Bronchial epithelial cell (primary cell): ENCODE measurements around the gene NOVA2. TPM values are rescaled to one million over a fixed set of nuclear protein-coding genes. Genes with fewer than 3 reads are reported as not detected.

Experiments
- DNase-seq: peaks from one replicate; pipeline ENCODE4 v3.0.0-alpha.2; 2010; ENCODE audit warnings: low read depth
- FAIRE-seq: peaks from 2 replicates; lab custom pipeline; 2011; peaks lifted over from hg19 to GRCh38; lab: Jason Lieb, UNC
- H3K27me3 ChIP-seq: 2 replicates; pipeline ENCODE4 v1.5.1; 2011; ENCODE audit warnings: low read length; ENCODE audit not compliant: control insufficient read depth, insufficient read depth
- H3K36me3 ChIP-seq: 2 replicates; pipeline ENCODE4 v1.5.1; 2011; ENCODE audit warnings: low read length; ENCODE audit not compliant: control insufficient read depth, insufficient read depth
- H3K4me3 ChIP-seq: 2 replicates; pipeline ENCODE4 v1.5.1; 2011; ENCODE audit warnings: mild to moderate bottlenecking, low read depth, low read length, control low read depth
- CTCF ChIP-seq: IDR thresholded peaks from 2 replicates; pipeline ENCODE4 v1.5.1; 2011; ENCODE audit warnings: mild to moderate bottlenecking, moderate library complexity, low read length, control low read depth, inconsistent platforms; ENCODE audit not compliant: insufficient read depth, severe bottlenecking
- total RNA-seq: library from RNA; depleted of rRNA; stranded (reverse); fragments of >200 nt; gene quantifications from 2 replicates; pipeline ENCODE4 v1.2.1, GENCODE V29; 2014

Gene NOVA2
- total RNA-seq, 1 donor from 2014 or later = not detected

- FAIRE-seq (no peak), DNase-seq (no peak)
- Histone ChIP-seq H3K27me3 (no peaks in the 10 kb centered on the region), H3K4me3 (no peak overlapping the region), H3K36me3 (peaks cover 5% of the 10 kb centered on the region)
- no peak for TF ChIP-seq CTCF
Observed at GRCh38 chr19:45996933-45997332, 23.3 kb upstream of the NOVA2 start.

GRCh38 chr19:45995715-45996385 lies 22.2 kb upstream of the NOVA2 start:
- peaks cover 5% of the 10 kb centered on the region for H3K36me3 ChIP-seq

GRCh38 chr19:45994998-45995714 lies 21.5 kb upstream of the NOVA2 start, which contains the start of gene CCDC61:
TSS of gene CCDC61 (plus strand) at chr19:45995467. CDS start at chr19:46003019, 7,552 bp downstream.
- peaks cover 5% of the 10 kb centered on the region for H3K36me3 ChIP-seq
- DNase-seq = peak; percentile 98
- peak within 1 kb of the TSS; percentile 76 for H3K4me3 ChIP-seq
- no peaks in the 10 kb centered on the region for H3K27me3 ChIP-seq
- FAIRE-seq = peak; percentile 85
- TF ChIP-seq CTCF = no peak

More at GRCh38 chr19:45995715-45996385, 22.2 kb upstream of the NOVA2 start:
- Histone ChIP-seq H3K27me3 (no peaks in the 10 kb centered on the region), H3K4me3 (peak overlapping the region; percentile 76)
- DNase-seq (peak; percentile 33), FAIRE-seq (no peak)
- no peak for TF ChIP-seq CTCF

- FAIRE-seq = no peak
- peak; percentile 37 for DNase-seq
- TF ChIP-seq CTCF = no peak
- peak overlapping the region; percentile 36 for H3K4me3 ChIP-seq
- no peaks in the 10 kb centered on the region for H3K27me3 ChIP-seq
- peaks cover 5% of the 10 kb centered on the region for H3K36me3 ChIP-seq
Observed at GRCh38 chr19:45994456-45994997, 20.9 kb upstream of the NOVA2 start.

GRCh38 chr19:45990113-45990728 lies 16.6 kb upstream of the NOVA2 start:
- no peak for TF ChIP-seq CTCF
- DNase-seq (no peak), FAIRE-seq (no peak)
- H3K27me3 ChIP-seq = no peaks in the 10 kb centered on the region
- no peaks in the 10 kb centered on the region for H3K36me3 ChIP-seq
- no peak overlapping the region for H3K4me3 ChIP-seq
